ACC112 (cell line): Measurements from ENCODE around the gene AKAP6.

Experiments used
- H2AFZ ChIP-seq: fragments of 200-600 bp; sonication (generic); one replicate; pipeline ENCODE4 v1.6.0; 2017; ENCODE audit warnings: antibody characterized with exemption, low read length; ENCODE audit not compliant: unreplicated experiment
- H3K27ac ChIP-seq: fragments of 200-600 bp; sonication (generic); 2 replicates; pipeline ENCODE4 v1.5.1; 2014; ENCODE audit warnings: low read depth, mild to moderate bottlenecking, antibody characterized with exemption, low read length, moderate library complexity
- H3K27me3 ChIP-seq: fragments of 200-600 bp; sonication (generic); 2 replicates; pipeline ENCODE4 v1.6.1; 2014; ENCODE audit warnings: mild to moderate bottlenecking, antibody characterized with exemption, low read length, moderate library complexity, mixed read lengths; ENCODE audit not compliant: insufficient read depth
- H3K36me3 ChIP-seq: fragments of 200-600 bp; sonication (generic); 2 replicates; pipeline ENCODE4 v1.6.1; 2016; ENCODE audit warnings: mild to moderate bottlenecking, antibody characterized with exemption, low read length, moderate library complexity, mixed read lengths; ENCODE audit not compliant: insufficient read depth
- H3K4me1 ChIP-seq: fragments of 200-600 bp; sonication (generic); one replicate; pipeline ENCODE4 v1.6.1; 2016; ENCODE audit warnings: low read length, mixed read lengths; ENCODE audit not compliant: insufficient read depth, unreplicated experiment, control insufficient read depth
- H3K4me3 ChIP-seq: fragments of 200-600 bp; sonication (generic); 2 replicates; pipeline ENCODE4 v1.5.1; 2014; ENCODE audit warnings: mild to moderate bottlenecking, low read depth, low read length
- H3K79me2 ChIP-seq: fragments of 200-600 bp; sonication (generic); one replicate; pipeline ENCODE4 v1.6.0; 2016; ENCODE audit warnings: low read length; ENCODE audit not compliant: control insufficient read depth, unreplicated experiment, insufficient read depth

AKAP6 gene

GRCh38 chr14:32331206-32331605, 2.1 kb downstream of the AKAP6 start:
- Histone ChIP-seq H3K79me2 (no peaks in the 10 kb centered on the region), H2AFZ (no peak overlapping the region), H3K4me3 (no peak overlapping the region), H3K27ac (no peak overlapping the region), H3K27me3 (no peaks in the 10 kb centered on the region), H3K4me1 (no peaks in the 10 kb centered on the region), H3K36me3 (no peaks in the 10 kb centered on the region)

- Histone ChIP-seq H3K4me1 (no peaks in the 10 kb centered on the region), H3K36me3 (no peaks in the 10 kb centered on the region), H3K27ac (no peak overlapping the region), H3K79me2 (no peaks in the 10 kb centered on the region), H3K27me3 (no peaks in the 10 kb centered on the region), H3K4me3 (no peak overlapping the region), H2AFZ (no peak overlapping the region)
Measured at GRCh38 chr14:32332415-32333316, 3.6 kb downstream of the AKAP6 start.

- no peak overlapping the region for H3K27ac ChIP-seq
- H3K79me2 ChIP-seq: no peaks in the 10 kb centered on the region
- no peaks in the 10 kb centered on the region for H3K4me1 ChIP-seq
- no peak overlapping the region for H3K4me3 ChIP-seq
- H3K36me3 ChIP-seq: no peaks in the 10 kb centered on the region
- no peaks in the 10 kb centered on the region for H3K27me3 ChIP-seq
- H2AFZ ChIP-seq: no peak overlapping the region
Measured at GRCh38 chr14:32336702-32337101, 7.6 kb downstream of the AKAP6 start.

- H3K27me3 ChIP-seq: no peaks in the 10 kb centered on the region
- H3K4me3 ChIP-seq: no peak overlapping the region
- no peaks in the 10 kb centered on the region for H3K79me2 ChIP-seq
- no peak overlapping the region for H3K27ac ChIP-seq
- no peaks in the 10 kb centered on the region for H3K4me1 ChIP-seq
- no peak overlapping the region for H2AFZ ChIP-seq
- H3K36me3 ChIP-seq: no peaks in the 10 kb centered on the region
Measured at GRCh38 chr14:32337759-32338158, 8.7 kb downstream of the AKAP6 start.

- Histone ChIP-seq H2AFZ (no peak overlapping the region), H3K79me2 (no peaks in the 10 kb centered on the region), H3K36me3 (no peaks in the 10 kb centered on the region), H3K27me3 (no peaks in the 10 kb centered on the region), H3K27ac (no peak overlapping the region), H3K4me3 (no peak overlapping the region), H3K4me1 (no peaks in the 10 kb centered on the region)
Measured at GRCh38 chr14:32339188-32339587, 10.1 kb downstream of the AKAP6 start.

GRCh38 chr14:32341947-32342846, 13.1 kb downstream of the AKAP6 start:
- Histone ChIP-seq H3K27ac (no peak overlapping the region), H3K4me1 (no peaks in the 10 kb centered on the region), H3K79me2 (no peaks in the 10 kb centered on the region), H3K36me3 (no peaks in the 10 kb centered on the region), H3K4me3 (no peak overlapping the region), H3K27me3 (no peaks in the 10 kb centered on the region), H2AFZ (peak overlapping the region; percentile 5)

- H3K27ac ChIP-seq: no peak overlapping the region
- no peak overlapping the region for H2AFZ ChIP-seq
- H3K79me2 ChIP-seq: no peaks in the 10 kb centered on the region
- H3K27me3 ChIP-seq: no peaks in the 10 kb centered on the region
- no peak overlapping the region for H3K4me3 ChIP-seq
- no peaks in the 10 kb centered on the region for H3K36me3 ChIP-seq
- H3K4me1 ChIP-seq: no peaks in the 10 kb centered on the region
Measured at GRCh38 chr14:32342847-32343194, 13.7 kb downstream of the AKAP6 start.

- no peaks in the 10 kb centered on the region for H3K27me3 ChIP-seq
- H3K4me3 ChIP-seq: no peak overlapping the region
- no peak overlapping the region for H3K27ac ChIP-seq
- no peak overlapping the region for H2AFZ ChIP-seq
- H3K36me3 ChIP-seq: no peaks in the 10 kb centered on the region
- no peaks in the 10 kb centered on the region for H3K4me1 ChIP-seq
- H3K79me2 ChIP-seq: no peaks in the 10 kb centered on the region
Measured at GRCh38 chr14:32343926-32344430, 14.9 kb downstream of the AKAP6 start.

- Histone ChIP-seq H3K36me3 (no peaks in the 10 kb centered on the region), H3K4me1 (no peaks in the 10 kb centered on the region), H3K4me3 (no peak overlapping the region), H2AFZ (peak overlapping the region; percentile 58), H3K27ac (no peak overlapping the region), H3K27me3 (no peaks in the 10 kb centered on the region), H3K79me2 (no peaks in the 10 kb centered on the region)
Measured at GRCh38 chr14:32345311-32345791, 16.3 kb downstream of the AKAP6 start.

GRCh38 chr14:32349322-32349721, 20.2 kb downstream of the AKAP6 start:
- Histone ChIP-seq H3K36me3 (no peaks in the 10 kb centered on the region), H2AFZ (no peak overlapping the region), H3K27me3 (no peaks in the 10 kb centered on the region), H3K79me2 (no peaks in the 10 kb centered on the region), H3K4me3 (no peak overlapping the region), H3K27ac (no peak overlapping the region), H3K4me1 (no peaks in the 10 kb centered on the region)
